ENCODE results near the gene TUBG1. TPM values are rescaled to one million over a fixed set of nuclear protein-coding genes. Genes with fewer than 3 reads are reported as not detected.

Gene TUBG1
- total and polyA plus RNA-seq, 9 of the 15 experiments (the other 6 are each of a cell fraction or from before 2014, with no cell fraction given): 33.1 to 147 (median 66.0) TPM

GRCh38 chr17:42577140-42577531 lies 32.3 kb upstream of the TUBG1 start (continued):
- TF ChIP-seq TBL1XR1 (IDR thresholded peaks at IDR 0.05; ENCODE audit: low read length in 2 of 2) (0 out of 4 replicates have a peak, but pooled peaks of 1 of the 2 experiments have one; percentile 2), THAP7 (CRISPR knock-in tag; IDR thresholded peaks at IDR 0.05) (0 out of 2 replicates have a peak, but pooled peaks have one; percentile 69), TCFL5 (CRISPR knock-in tag; conservative IDR thresholded peaks at IDR 0.05) (no peak), KDM4B (IDR thresholded peaks at IDR 0.05; ENCODE audit: borderline replicate concordance in 2 of 2, low read depth in 1 of 2) (no peak), ZBTB1 (CRISPR knock-in tag; IDR thresholded peaks at IDR 0.05; ENCODE audit: borderline replicate concordance, low read depth) (no peak), E2F3 (CRISPR knock-in tag; IDR thresholded peaks at IDR 0.05) (no peak), JUND (IDR thresholded peaks at IDR 0.05; ENCODE audit: borderline replicate concordance, low read depth, low read length) (no peak), JUND (tag; IDR thresholded peaks at IDR 0.05; ENCODE audit: borderline replicate concordance, low read depth, low read length) (0 out of 3 replicates have a peak, but pooled peaks have one; percentile 21), POLR2A (conservative IDR thresholded peaks at IDR 0.05) (no peak), ZC3H4 (CRISPR knock-in tag; IDR thresholded peaks at IDR 0.05; ENCODE audit: borderline replicate concordance) (0 out of 2 replicates have a peak, but pooled peaks have one; percentile 35), ZNF830 (CRISPR knock-in tag; IDR thresholded peaks at IDR 0.05) (0 out of 2 replicates have a peak, but pooled peaks have one; percentile 78), RBM39 (optimal IDR thresholded peaks at IDR 0.05; ENCODE audit: low read depth, low read length) (peak; percentile 87), ZFX (CRISPR knock-in tag; IDR thresholded peaks at IDR 0.05) (no peak), ZNF551 (CRISPR knock-in tag; IDR thresholded peaks at IDR 0.05) (no peak), NBN (IDR thresholded peaks at IDR 0.05; ENCODE audit: low read depth) (no peak), HMBOX1 (IDR thresholded peaks at IDR 0.05) (no peak), BMI1 (IDR thresholded peaks at IDR 0.05; ENCODE audit: low read length) (no peak)
